Activated CD4-positive, alpha-beta memory T cell treated with anti-CD3 and anti-CD28 coated beads, Interleukin-2, amount 10 ng/mL, durations not matched to agents 7 days and 5 days (primary cell): ENCODE data around the gene SESTD1. TPM values are rescaled to one million over a fixed set of nuclear protein-coding genes. Genes with fewer than 3 reads are reported as not detected.
"Not testable (repeated sequence)": the region's sequence is repeated elsewhere in the genome, so short reads cannot be mapped to it uniquely, and the experiment has no call there.

Source experiments
- CTCF ChIA-PET: fragments of 350-600 bp; sonication (Branson Sonifier 250); formaldehyde crosslinking; loops from one replicate; lab custom pipeline; 2021; ENCODE audit warnings: antibody characterized with exemption, inconsistent platforms; lab: Charles Lee
- POLR2A ChIA-PET: fragments of 350-600 bp; sonication (Branson Sonifier 250); formaldehyde crosslinking; loops from one replicate; lab custom pipeline; 2021; ENCODE audit warnings: antibody characterized with exemption; lab: Charles Lee
- DNase-seq: peaks from one replicate; pipeline ENCODE4 v3.0.0-alpha.2; 2020
- H3K27ac Mint-ChIP-seq: one replicate; pipeline ENCODE4 v1.8.0; 2021; ENCODE audit warnings: mild to moderate bottlenecking, mixed read lengths
- H3K27me3 Mint-ChIP-seq: one replicate; pipeline ENCODE4 v1.8.0; 2021; ENCODE audit warnings: mixed read lengths
- H3K36me3 Mint-ChIP-seq: one replicate; pipeline ENCODE4 v1.8.0; 2021; ENCODE audit warnings: low read depth, mixed read lengths
- H3K4me1 Mint-ChIP-seq: one replicate; pipeline ENCODE4 v1.8.0; 2021; ENCODE audit warnings: mixed read lengths
- H3K4me3 Mint-ChIP-seq: one replicate; pipeline ENCODE4 v1.8.0; 2021; ENCODE audit warnings: mild to moderate bottlenecking, mixed read lengths
- H3K9me3 Mint-ChIP-seq: one replicate; pipeline ENCODE4 v1.8.0; 2021; ENCODE audit warnings: mixed read lengths
- total RNA-seq, 2 experiments: library from RNA; stranded (reverse); gene quantifications; one replicate each; pipeline ENCODE4 v1.2.3, GENCODE V29; 2021

SESTD1 gene
- total RNA-seq, 2 experiments from 2014 or later: 13.8 to 14.7 TPM

GRCh38 chr2:179222076-179222475 is 42.6 kb downstream of the SESTD1 start:
- Mint-ChIP-seq H3K27ac (no peak overlapping the region), H3K27me3 (no peaks in the 10 kb centered on the region), H3K36me3 (no peaks in the 10 kb centered on the region), H3K4me3 (no peak overlapping the region), H3K4me1 (no peaks in the 10 kb centered on the region), H3K9me3 (no peaks in the 10 kb centered on the region)
- DNase-seq: no peak
- POLR2A ChIA-PET: no interaction called here
- CTCF ChIA-PET: no interaction called here

GRCh38 chr2:179218848-179219594 is 45.6 kb downstream of the SESTD1 start:
- peak; percentile 53 for DNase-seq
- H3K4me1 Mint-ChIP-seq: no peaks in the 10 kb centered on the region
- POLR2A ChIA-PET: no interaction called here
- no peaks in the 10 kb centered on the region for H3K27me3 Mint-ChIP-seq
- CTCF ChIA-PET: interaction anchor here (0.5 to 1.3 kb wide), 3 partner anchors 12 to 107 kb away, joined by 3 read pairs; no protein-coding TSS in a partner anchor
- H3K4me3 Mint-ChIP-seq: no peak overlapping the region
- no peaks in the 10 kb centered on the region for H3K36me3 Mint-ChIP-seq
- H3K9me3 Mint-ChIP-seq: no peaks in the 10 kb centered on the region
- no peak overlapping the region for H3K27ac Mint-ChIP-seq

GRCh38 chr2:179214671-179215070 is 50.0 kb downstream of the SESTD1 start:
- DNase-seq, H3K27me3 Mint-ChIP-seq, H3K27ac Mint-ChIP-seq, H3K36me3 Mint-ChIP-seq, POLR2A ChIA-PET, H3K4me1 Mint-ChIP-seq, H3K4me3 Mint-ChIP-seq, H3K9me3 Mint-ChIP-seq, CTCF ChIA-PET: not testable (repeated sequence)

DNA sequence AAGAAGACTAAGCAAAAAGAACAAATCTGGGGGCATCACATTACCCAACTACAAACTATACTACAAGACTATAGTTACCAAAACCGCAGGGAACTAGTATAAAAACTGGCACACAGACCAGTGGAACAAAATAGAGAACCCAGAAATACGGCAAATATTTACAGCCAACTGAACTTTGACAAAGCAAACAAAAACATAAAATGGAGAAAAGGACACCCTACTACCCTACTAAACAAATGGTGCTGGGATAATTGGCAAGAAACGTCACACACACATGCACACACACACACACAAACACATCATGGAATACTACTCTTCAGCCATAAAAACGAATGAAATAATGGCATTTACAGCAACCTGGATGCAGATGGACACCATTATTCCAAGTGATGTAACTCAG is 53.3 kb downstream of the SESTD1 start:
- DNase-seq: no peak
- Mint-ChIP-seq H3K4me1 (no peaks in the 10 kb centered on the region), H3K36me3 (no peaks in the 10 kb centered on the region), H3K4me3 (no peak overlapping the region), H3K27ac (no peak overlapping the region), H3K27me3 (no peaks in the 10 kb centered on the region), H3K9me3 (peaks cover 2% of the 10 kb centered on the region)
- ChIA-PET CTCF (no interaction called here), POLR2A (no interaction called here)

DNA sequence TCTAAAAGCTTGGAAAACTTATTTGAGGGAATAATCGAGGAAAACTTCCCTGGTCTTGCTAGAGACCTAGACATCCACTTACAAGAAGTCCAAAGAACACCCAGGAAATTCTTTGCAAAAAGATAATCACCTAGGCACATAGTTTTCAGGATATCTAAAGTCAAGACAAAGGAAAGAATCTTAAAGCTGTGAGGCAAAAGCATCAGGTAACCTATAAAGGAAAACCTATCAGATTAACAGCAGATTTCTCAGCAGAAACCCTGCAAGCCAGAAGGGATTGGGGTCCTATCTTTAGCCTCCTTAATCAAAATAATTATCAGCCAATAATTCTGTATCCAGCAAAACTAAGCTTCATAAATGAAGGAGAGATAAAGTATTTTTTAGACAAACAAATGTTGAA is 56.4 kb downstream of the SESTD1 start:
- H3K36me3 Mint-ChIP-seq, H3K4me1 Mint-ChIP-seq, POLR2A ChIA-PET, H3K27ac Mint-ChIP-seq, H3K9me3 Mint-ChIP-seq, H3K4me3 Mint-ChIP-seq, DNase-seq, H3K27me3 Mint-ChIP-seq: not testable (repeated sequence)
- CTCF ChIA-PET: interaction anchor here (1.4 kb wide), 1 partner anchor 11 kb away, joined by 3 read pairs; no protein-coding TSS in a partner anchor

DNA sequence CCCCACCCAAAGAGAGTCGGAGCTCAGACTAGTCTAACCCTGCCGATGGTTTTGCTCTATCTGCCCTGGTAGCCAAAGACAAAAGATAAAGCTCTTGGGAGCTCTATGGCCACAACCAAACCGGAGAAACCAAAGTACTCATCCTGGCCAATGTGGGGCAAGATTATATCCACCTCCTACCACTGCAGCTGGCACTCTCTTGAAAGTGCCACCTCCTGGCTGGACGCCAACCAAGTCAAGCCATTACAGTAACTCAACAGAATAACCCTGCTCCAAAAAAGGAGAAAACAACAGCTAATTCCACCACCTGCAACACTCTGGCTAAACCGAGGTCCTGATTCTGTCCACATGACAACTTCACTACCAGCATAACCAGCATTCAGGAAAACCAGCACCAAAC is 57.6 kb downstream of the SESTD1 start:
- CTCF ChIA-PET: interaction anchor here (1.4 kb wide), 1 partner anchor 12 kb away, joined by 3 read pairs; no protein-coding TSS in a partner anchor
- H3K27me3 Mint-ChIP-seq: no peaks in the 10 kb centered on the region

GRCh38 chr2:179201869-179202268 is 62.8 kb downstream of the SESTD1 start:
- POLR2A ChIA-PET: no interaction called here
- H3K4me1 Mint-ChIP-seq: no peaks in the 10 kb centered on the region

More for the DNA sequence above, 57.6 kb downstream of the SESTD1 start:
- POLR2A ChIA-PET: no interaction called here
- DNase-seq: no peak
- H3K36me3 Mint-ChIP-seq: peaks cover 2% of the 10 kb centered on the region
- H3K4me3 Mint-ChIP-seq: no peak overlapping the region
- H3K9me3 Mint-ChIP-seq: peaks cover 9% of the 10 kb centered on the region
- H3K27ac Mint-ChIP-seq: no peak overlapping the region
- no peaks in the 10 kb centered on the region for H3K4me1 Mint-ChIP-seq

GRCh38 chr2:179195926-179196590 is 68.6 kb downstream of the SESTD1 start:
- H3K27me3 Mint-ChIP-seq, CTCF ChIA-PET, H3K4me1 Mint-ChIP-seq, H3K9me3 Mint-ChIP-seq, POLR2A ChIA-PET, DNase-seq, H3K36me3 Mint-ChIP-seq, H3K27ac Mint-ChIP-seq, H3K4me3 Mint-ChIP-seq: not testable (repeated sequence)

More at GRCh38 chr2:179201869-179202268, 62.8 kb downstream of the SESTD1 start:
- Mint-ChIP-seq H3K4me3 (no peak overlapping the region), H3K36me3 (peaks cover 2% of the 10 kb centered on the region), H3K9me3 (peaks cover 11% of the 10 kb centered on the region), H3K27me3 (no peaks in the 10 kb centered on the region), H3K27ac (no peak overlapping the region)
- CTCF ChIA-PET: no interaction called here
- DNase-seq: no peak

DNA sequence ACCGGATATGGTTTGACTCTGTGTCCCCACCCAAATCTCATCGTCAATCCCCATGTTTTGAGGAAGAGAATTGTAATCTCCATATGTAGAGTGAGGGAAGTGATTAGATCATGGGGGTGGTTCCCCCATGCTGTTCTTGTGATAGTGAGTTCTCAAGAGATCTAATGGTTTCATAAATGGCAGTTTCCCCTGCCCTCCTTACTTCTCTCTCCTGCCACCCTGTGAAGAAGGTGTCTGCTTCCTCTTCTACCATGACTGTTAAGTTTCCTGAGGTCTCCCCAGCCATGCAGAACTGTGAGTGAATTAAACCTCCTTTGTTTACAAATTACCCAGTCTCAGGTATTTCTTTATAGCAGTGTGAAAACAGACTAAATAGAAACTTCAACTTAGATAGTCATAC is 69.5 kb downstream of the SESTD1 start:
- DNase-seq: no peak
- H3K36me3 Mint-ChIP-seq: peaks cover 9% of the 10 kb centered on the region
- H3K4me1 Mint-ChIP-seq: no peaks in the 10 kb centered on the region
- POLR2A ChIA-PET: no interaction called here
- no peak overlapping the region for H3K27ac Mint-ChIP-seq
- H3K27me3 Mint-ChIP-seq: no peaks in the 10 kb centered on the region
- CTCF ChIA-PET: no interaction called here
- H3K4me3 Mint-ChIP-seq: no peak overlapping the region
- H3K9me3 Mint-ChIP-seq: peaks cover 10% of the 10 kb centered on the region

- H3K27ac Mint-ChIP-seq: no peak overlapping the region
- no peak overlapping the region for H3K4me3 Mint-ChIP-seq
- H3K9me3 Mint-ChIP-seq: peaks cover 16% of the 10 kb centered on the region
- no peak for DNase-seq
- no peaks in the 10 kb centered on the region for H3K27me3 Mint-ChIP-seq
- ChIA-PET POLR2A (no interaction called here), CTCF (interaction anchor here (1.1 kb wide), 1 partner anchor 20 kb away, joined by 3 read pairs; no protein-coding TSS in a partner anchor)
- H3K4me1 Mint-ChIP-seq: no peaks in the 10 kb centered on the region
- H3K36me3 Mint-ChIP-seq: peaks cover 20% of the 10 kb centered on the region
Measured at GRCh38 chr2:179193759-179194394, 70.8 kb downstream of the SESTD1 start.

GRCh38 chr2:179191110-179191509 is 73.5 kb downstream of the SESTD1 start:
- DNase-seq: no peak
- Mint-ChIP-seq H3K4me1 (no peaks in the 10 kb centered on the region), H3K36me3 (peaks cover 36% of the 10 kb centered on the region), H3K27ac (no peak overlapping the region), H3K27me3 (no peaks in the 10 kb centered on the region), H3K9me3 (peaks cover 18% of the 10 kb centered on the region), H3K4me3 (no peak overlapping the region)
- ChIA-PET POLR2A (no interaction called here), CTCF (interaction anchor here (0.7 kb wide), 1 partner anchor 230 kb away, joined by 3 read pairs; no protein-coding TSS in a partner anchor)

DNA sequence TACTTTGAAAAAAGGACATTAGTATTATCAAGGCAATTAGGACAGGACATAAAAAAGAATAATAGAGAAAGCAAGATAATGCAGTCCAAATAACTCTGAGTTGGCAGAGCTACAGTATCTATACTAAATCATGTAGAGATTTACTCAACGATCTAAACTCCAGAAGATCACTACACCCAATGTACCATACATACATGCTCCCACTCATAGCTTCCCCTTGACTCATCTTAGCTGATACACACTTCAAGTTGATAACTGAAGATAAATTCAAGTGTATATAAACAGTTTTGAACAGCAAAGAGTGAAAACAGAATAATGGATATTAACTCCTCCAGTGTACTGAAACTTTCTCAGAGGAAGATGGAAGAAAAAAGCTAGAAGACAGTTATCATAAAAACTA is 78.5 kb downstream of the SESTD1 start:
- Mint-ChIP-seq H3K36me3 (peaks cover 33% of the 10 kb centered on the region), H3K27ac (no peak overlapping the region), H3K4me3 (no peak overlapping the region), H3K9me3 (peaks cover 13% of the 10 kb centered on the region), H3K27me3 (no peaks in the 10 kb centered on the region), H3K4me1 (no peaks in the 10 kb centered on the region)
- CTCF ChIA-PET: no interaction called here
- POLR2A ChIA-PET: no interaction called here
- no peak for DNase-seq

- no peak overlapping the region for H3K27ac Mint-ChIP-seq
Measured at GRCh38 chr2:179184610-179185009, 80.0 kb downstream of the SESTD1 start.

More at GRCh38 chr2:179184610-179185009, 80.0 kb downstream of the SESTD1 start:
- Mint-ChIP-seq H3K4me3 (no peak overlapping the region), H3K4me1 (no peaks in the 10 kb centered on the region), H3K36me3 (peaks cover 24% of the 10 kb centered on the region), H3K9me3 (peaks cover 8% of the 10 kb centered on the region), H3K27me3 (no peaks in the 10 kb centered on the region)
- ChIA-PET POLR2A (no interaction called here), CTCF (no interaction called here)
- DNase-seq: no peak
